ENCODE data around the gene TMC4.
A peak's percentile ranks its signal among the peaks of the same experiment; 100 is the strongest.

Gene TMC4

DNA sequence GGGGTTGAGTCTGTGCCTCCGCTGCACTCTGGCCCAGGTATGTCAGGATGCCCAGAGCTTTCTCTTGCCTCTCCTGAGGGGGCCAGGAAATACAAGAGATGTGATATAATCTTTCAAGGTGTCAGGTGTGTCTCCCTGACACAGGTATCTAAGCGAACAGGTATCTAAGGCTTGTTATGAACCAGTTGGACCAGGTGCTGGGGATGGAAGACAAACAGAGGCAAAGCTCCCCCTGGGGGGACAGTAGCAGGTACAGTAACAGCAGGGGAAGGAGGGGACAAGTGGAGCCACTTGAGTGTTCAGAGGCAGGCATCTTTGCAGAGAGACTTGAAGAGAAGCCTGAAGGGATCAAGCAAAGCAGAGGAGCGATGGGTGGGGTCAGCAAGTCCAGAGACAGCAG lies 16.0 kb downstream of the TMC4 start:
- H3K27me3 Mint-ChIP-seq = no peaks in the 10 kb centered on the region
- peaks cover 31% of the 10 kb centered on the region for H3K36me3 Mint-ChIP-seq
- H3K4me3 Mint-ChIP-seq = peak overlapping the region; percentile 1
- no peak for ATAC-seq
- no peak overlapping the region for H3K27ac Mint-ChIP-seq
- H3K9me3 Mint-ChIP-seq = no peaks in the 10 kb centered on the region
- peaks cover 33% of the 10 kb centered on the region for H3K4me1 Mint-ChIP-seq

DNA sequence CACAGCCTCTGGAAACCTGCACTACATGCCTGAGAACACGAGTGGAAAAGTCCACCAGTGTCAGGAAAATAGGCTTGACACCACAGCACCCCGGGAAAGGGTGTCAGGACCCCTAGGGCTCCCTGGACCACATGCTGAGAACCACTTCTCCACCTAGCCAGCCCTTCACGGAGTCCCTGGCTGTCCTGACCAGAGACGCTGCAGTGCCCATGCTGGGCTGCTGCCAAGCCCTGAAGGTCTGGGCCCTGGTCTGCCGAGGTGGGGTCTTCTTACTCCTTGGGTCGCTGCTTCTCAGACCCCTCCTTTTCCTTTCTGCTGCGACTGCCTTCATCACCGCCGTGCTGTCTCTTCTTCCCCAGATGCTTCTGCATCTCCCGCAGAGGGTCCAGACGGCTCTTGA lies 16.5 kb downstream of the TMC4 start:
- H3K27ac Mint-ChIP-seq = no peak overlapping the region
- no peak for ATAC-seq
- H3K4me1 Mint-ChIP-seq = peaks cover 28% of the 10 kb centered on the region
- H3K9me3 Mint-ChIP-seq = no peaks in the 10 kb centered on the region
- H3K4me3 Mint-ChIP-seq = no peak overlapping the region
- peaks cover 31% of the 10 kb centered on the region for H3K36me3 Mint-ChIP-seq
- no peaks in the 10 kb centered on the region for H3K27me3 Mint-ChIP-seq

DNA sequence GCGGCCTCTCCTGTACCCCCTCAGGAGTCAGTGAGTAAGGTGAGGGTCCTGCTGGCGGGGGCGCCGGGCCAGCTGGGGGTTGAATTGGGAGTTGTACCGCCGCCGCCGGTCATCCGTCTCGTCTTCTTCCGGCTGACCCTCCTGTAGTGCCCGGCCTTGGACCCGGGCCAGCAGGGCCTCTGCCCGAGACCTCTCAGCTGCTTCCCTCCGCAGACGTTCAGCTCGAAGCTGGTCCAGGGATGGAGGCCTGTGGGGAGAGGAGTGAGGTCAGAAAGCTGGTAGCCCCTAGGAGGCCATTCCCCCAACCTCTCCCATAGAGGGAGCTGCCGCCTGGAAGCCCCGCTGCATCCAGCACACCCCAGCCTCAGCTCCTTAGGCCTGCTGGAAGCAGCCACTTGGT lies 17.3 kb downstream of the TMC4 start:
- Mint-ChIP-seq H3K27me3 (no peaks in the 10 kb centered on the region), H3K9me3 (no peaks in the 10 kb centered on the region), H3K27ac (no peak overlapping the region), H3K4me3 (no peak overlapping the region), H3K4me1 (peaks cover 22% of the 10 kb centered on the region), H3K36me3 (peaks cover 39% of the 10 kb centered on the region)
- no peak for ATAC-seq

- peak overlapping the region; percentile 17 for H3K27ac Mint-ChIP-seq
- no peaks in the 10 kb centered on the region for H3K27me3 Mint-ChIP-seq
- H3K4me1 Mint-ChIP-seq = peaks cover 15% of the 10 kb centered on the region
- no peak overlapping the region for H3K4me3 Mint-ChIP-seq
- no peak for ATAC-seq
- peaks cover 44% of the 10 kb centered on the region for H3K36me3 Mint-ChIP-seq
- no peaks in the 10 kb centered on the region for H3K9me3 Mint-ChIP-seq
Observed at GRCh38 chr19:54154603-54155345, 18.2 kb downstream of the TMC4 start.

GRCh38 chr19:54153731-54154326 lies 19.1 kb downstream of the TMC4 start:
- H3K9me3 Mint-ChIP-seq = no peaks in the 10 kb centered on the region
- no peak overlapping the region for H3K4me3 Mint-ChIP-seq
- no peak for ATAC-seq
- H3K36me3 Mint-ChIP-seq = peaks cover 53% of the 10 kb centered on the region
- no peaks in the 10 kb centered on the region for H3K27me3 Mint-ChIP-seq
- H3K4me1 Mint-ChIP-seq = peaks cover 15% of the 10 kb centered on the region
- no peak overlapping the region for H3K27ac Mint-ChIP-seq

DNA sequence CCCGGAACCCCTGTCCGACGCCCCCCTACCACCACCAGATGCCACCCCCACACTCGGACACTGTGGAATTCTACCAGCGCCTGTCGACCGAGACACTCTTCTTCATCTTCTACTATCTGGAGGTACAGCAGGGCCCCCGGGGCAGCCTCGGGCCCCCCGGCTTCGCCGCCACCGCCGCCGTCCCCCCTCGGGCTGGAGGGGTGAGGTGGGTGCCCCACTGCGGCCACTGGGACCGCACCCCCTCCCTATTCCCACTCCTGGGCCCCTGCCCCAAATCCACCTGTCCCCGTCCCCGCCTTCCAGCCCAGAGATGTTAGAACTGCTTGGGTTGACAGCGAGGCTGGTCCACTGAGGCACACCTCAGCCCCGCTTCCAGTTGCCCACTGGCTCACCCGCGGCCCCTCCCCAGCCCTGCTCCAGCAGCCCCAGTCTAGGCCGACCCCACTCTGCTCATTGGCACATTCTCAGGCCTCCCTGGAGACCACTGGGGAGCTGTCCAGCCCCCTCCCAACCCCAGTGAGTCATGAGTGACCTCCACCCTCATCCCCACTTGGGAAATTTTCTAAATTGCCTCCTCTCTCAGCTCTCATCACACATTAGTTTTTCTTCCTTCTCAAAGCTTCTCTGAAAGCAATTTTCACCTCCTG lies 20.0 kb downstream of the TMC4 start:
- no peak overlapping the region for H3K4me3 Mint-ChIP-seq
- no peak overlapping the region for H3K27ac Mint-ChIP-seq
- peaks cover 57% of the 10 kb centered on the region for H3K36me3 Mint-ChIP-seq
- H3K27me3 Mint-ChIP-seq = no peaks in the 10 kb centered on the region
- H3K9me3 Mint-ChIP-seq = no peaks in the 10 kb centered on the region
- ATAC-seq = peak; percentile 44
- peaks cover 8% of the 10 kb centered on the region for H3K4me1 Mint-ChIP-seq

- H3K27me3 Mint-ChIP-seq = no peaks in the 10 kb centered on the region
- no peak overlapping the region for H3K4me3 Mint-ChIP-seq
- peaks cover 62% of the 10 kb centered on the region for H3K36me3 Mint-ChIP-seq
- ATAC-seq = no peak
- H3K27ac Mint-ChIP-seq = no peak overlapping the region
- H3K4me1 Mint-ChIP-seq = peaks cover 6% of the 10 kb centered on the region
- H3K9me3 Mint-ChIP-seq = no peaks in the 10 kb centered on the region
Observed at GRCh38 chr19:54152267-54152666, 20.7 kb downstream of the TMC4 start.

DNA sequence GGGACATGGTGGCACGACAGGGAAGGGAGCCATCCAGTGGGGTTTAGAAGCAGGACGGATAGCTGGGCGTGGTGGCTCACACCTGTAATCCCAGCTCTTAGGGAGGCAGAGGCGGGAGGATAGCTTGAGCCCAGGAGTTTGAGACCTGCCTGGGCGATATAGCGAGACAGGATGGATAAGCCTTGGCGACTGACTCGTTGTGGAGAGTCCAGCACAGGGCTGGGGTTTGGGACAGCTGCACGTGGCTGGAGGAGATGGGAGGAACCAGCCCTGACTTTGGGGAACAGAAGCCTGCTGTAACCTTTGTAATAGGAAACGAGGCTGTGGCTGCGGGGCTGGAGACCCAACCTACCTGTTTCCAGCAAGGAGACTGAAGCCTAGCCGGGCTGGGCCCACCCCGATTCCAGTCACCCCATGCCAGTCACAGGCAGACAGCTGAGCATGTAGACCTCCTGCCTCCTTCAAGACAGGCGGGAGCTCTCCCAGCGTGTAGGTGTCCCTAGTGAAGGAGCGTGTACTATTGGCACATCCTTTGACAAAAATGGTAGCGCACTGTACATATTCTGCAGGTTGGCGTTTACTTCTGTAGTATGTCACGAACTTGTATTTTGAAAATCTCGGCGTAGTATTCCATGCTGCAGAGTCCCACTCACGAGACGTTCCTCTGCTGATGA lies 21.5 kb downstream of the TMC4 start:
- ATAC-seq = no peak
- Mint-ChIP-seq H3K9me3 (no peaks in the 10 kb centered on the region), H3K27ac (no peak overlapping the region), H3K4me3 (no peak overlapping the region), H3K27me3 (no peaks in the 10 kb centered on the region), H3K36me3 (peaks cover 63% of the 10 kb centered on the region), H3K4me1 (no peaks in the 10 kb centered on the region)

DNA sequence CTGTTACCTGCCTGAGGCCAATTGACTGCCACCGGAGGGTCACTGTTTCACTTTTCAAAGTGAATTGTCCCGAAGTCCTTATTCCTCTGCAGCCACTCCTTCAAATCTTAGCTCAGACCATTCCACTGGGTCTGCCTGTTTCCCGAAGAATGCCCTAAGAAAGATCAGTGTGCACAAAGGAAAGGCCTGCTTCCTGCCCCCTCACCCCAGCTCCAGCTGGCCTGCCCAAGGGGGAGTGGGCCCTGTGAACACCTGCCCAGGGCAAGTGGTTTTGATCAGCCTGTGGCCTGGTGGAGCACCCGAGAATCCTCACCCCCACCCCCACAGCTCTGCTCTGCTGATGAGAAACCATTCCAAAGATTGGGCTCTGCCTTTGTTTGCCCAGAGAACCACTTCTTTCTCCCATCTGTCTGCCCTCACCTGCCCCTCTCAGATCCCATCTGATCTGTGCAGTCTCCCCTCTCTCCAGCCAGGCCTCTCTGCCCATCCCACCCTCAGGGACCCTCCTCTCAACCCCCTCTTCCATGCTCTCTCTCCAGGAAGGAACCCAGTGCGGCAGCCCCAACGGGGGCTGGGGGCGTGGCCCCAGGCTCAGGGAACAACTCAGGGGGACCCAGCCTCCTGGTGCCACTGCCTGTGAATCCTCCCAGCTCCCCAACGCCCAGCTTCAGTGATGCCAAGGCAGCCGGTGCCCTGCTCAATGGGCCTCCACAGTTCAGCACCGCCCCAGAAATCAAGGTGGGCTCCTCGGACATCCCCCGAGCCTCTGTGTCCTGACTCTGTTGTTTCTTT lies 23.7 kb downstream of the TMC4 start:
- Mint-ChIP-seq H3K36me3 (peaks cover 76% of the 10 kb centered on the region), H3K4me1 (peaks cover 3% of the 10 kb centered on the region), H3K27ac (peak overlapping the region; percentile 16), H3K9me3 (no peaks in the 10 kb centered on the region), H3K27me3 (no peaks in the 10 kb centered on the region), H3K4me3 (no peak overlapping the region)
- no peak for ATAC-seq

- H3K36me3 Mint-ChIP-seq = peaks cover 76% of the 10 kb centered on the region
- H3K4me1 Mint-ChIP-seq = peaks cover 12% of the 10 kb centered on the region
- H3K9me3 Mint-ChIP-seq = no peaks in the 10 kb centered on the region
- H3K27ac Mint-ChIP-seq = no peak overlapping the region
- no peak overlapping the region for H3K4me3 Mint-ChIP-seq
- H3K27me3 Mint-ChIP-seq = no peaks in the 10 kb centered on the region
- ATAC-seq = no peak
Observed at GRCh38 chr19:54148158-54148557, 24.8 kb downstream of the TMC4 start.

- Mint-ChIP-seq H3K4me3 (no peak overlapping the region), H3K4me1 (peaks cover 12% of the 10 kb centered on the region), H3K27ac (no peak overlapping the region), H3K9me3 (no peaks in the 10 kb centered on the region), H3K36me3 (peaks cover 77% of the 10 kb centered on the region), H3K27me3 (no peaks in the 10 kb centered on the region)
- ATAC-seq = no peak
Observed at GRCh38 chr19:54147676-54148075, 25.3 kb downstream of the TMC4 start.

DNA sequence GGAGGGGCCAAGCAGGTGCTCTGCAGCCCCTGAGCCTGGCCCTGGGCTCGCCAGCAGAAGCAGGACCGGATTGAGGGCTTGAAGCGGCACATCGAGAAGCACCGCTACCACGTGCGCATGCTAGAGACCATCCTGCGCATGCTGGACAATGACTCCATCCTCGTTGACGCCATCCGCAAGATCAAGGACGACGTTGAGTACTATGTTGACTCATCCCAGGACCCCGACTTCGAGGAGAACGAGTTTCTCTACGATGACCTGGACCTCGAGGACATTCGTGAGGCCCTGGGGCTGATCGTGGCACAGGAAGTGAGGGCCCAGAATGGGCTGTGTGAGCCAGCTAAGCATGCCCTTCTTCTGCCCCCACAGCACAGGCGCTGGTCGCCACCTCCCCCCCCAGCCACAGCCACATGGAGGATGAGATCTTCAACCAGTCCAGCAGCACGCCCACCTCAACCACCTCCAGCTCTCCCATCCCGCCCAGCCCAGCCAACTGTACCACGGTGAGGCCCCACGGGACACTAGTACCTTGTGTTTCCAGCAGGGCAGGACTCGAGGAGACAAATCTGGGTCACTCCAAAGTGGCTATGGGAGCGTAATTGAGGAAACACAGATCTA lies 27.3 kb downstream of the TMC4 start:
- Mint-ChIP-seq H3K36me3 (peaks cover 79% of the 10 kb centered on the region), H3K9me3 (no peaks in the 10 kb centered on the region), H3K27me3 (no peaks in the 10 kb centered on the region), H3K4me1 (peaks cover 24% of the 10 kb centered on the region), H3K4me3 (no peak overlapping the region), H3K27ac (no peak overlapping the region)
- no peak for ATAC-seq

DNA sequence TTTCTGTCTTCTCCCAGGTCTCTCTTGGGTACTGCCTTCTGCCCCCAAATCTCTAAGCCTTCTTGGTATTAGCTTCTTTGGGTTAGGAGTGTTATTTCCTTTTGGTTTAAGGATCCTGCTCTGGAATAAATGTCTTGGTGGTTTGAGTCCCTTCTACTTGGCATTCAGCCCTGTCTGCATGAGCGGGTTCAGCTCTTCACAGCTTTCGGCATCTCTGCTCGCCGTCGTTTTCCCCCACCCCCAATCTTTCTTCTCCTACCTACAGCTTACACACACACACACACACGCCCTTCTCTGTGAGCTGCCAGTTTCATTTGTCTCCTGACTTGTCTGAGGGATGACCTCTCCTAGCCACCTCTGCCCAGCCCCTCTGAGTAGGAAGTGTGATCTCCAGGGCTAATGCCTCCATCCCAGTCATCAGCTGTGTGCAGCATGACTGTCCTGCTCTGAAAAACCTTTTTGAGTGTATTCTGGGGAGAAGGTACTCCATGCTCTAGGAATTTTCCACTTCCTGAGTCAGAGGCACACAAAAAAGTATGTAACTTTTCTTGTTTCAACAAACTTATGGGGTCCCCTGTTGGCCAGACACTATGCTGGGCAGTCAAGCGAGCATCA lies 30.7 kb downstream of the TMC4 start:
- ATAC-seq = no peak
- H3K36me3 Mint-ChIP-seq = peaks cover 67% of the 10 kb centered on the region
- peaks cover 48% of the 10 kb centered on the region for H3K4me1 Mint-ChIP-seq
- no peak overlapping the region for H3K4me3 Mint-ChIP-seq
- no peak overlapping the region for H3K27ac Mint-ChIP-seq
- H3K9me3 Mint-ChIP-seq = no peaks in the 10 kb centered on the region
- H3K27me3 Mint-ChIP-seq = no peaks in the 10 kb centered on the region

DNA sequence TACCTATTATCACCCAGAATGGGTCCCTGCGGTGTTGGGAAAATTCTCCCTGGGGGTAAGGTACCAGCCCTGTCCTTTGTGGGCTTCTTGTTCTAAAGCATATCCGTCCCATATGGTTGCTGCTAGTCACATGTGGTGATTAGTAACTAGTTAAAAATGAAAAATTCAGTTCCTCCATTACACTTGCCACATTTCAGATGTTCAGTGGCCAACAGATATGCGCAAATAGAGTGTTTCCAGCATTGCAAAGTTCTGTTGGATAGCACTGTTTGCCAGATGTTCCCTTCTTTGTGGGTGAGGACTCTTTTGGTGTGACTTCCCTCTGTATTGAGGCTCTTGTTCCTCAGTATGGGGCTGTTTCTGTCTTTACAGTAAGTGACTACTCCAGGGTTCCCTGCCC lies 31.6 kb downstream of the TMC4 start:
- no peak for ATAC-seq
- Mint-ChIP-seq H3K4me3 (no peak overlapping the region), H3K9me3 (no peaks in the 10 kb centered on the region), H3K27me3 (no peaks in the 10 kb centered on the region), H3K36me3 (peaks cover 57% of the 10 kb centered on the region), H3K4me1 (peaks cover 53% of the 10 kb centered on the region), H3K27ac (no peak overlapping the region)

Data from stimulated activated memory B cell treated with anti-CD40 and anti-IgM and Interleukin-4, amounts not matched to agents 10 μg/mL and 1 μg/mL and 100 μg/mL, for 72 hours (primary cell).